ENCODE results near the gene PRKAG2.
"Not testable (repeated sequence)": the region's sequence is repeated elsewhere in the genome, so short reads cannot be mapped to it uniquely, and the experiment has no call there.

The PRKAG2 gene

DNA sequence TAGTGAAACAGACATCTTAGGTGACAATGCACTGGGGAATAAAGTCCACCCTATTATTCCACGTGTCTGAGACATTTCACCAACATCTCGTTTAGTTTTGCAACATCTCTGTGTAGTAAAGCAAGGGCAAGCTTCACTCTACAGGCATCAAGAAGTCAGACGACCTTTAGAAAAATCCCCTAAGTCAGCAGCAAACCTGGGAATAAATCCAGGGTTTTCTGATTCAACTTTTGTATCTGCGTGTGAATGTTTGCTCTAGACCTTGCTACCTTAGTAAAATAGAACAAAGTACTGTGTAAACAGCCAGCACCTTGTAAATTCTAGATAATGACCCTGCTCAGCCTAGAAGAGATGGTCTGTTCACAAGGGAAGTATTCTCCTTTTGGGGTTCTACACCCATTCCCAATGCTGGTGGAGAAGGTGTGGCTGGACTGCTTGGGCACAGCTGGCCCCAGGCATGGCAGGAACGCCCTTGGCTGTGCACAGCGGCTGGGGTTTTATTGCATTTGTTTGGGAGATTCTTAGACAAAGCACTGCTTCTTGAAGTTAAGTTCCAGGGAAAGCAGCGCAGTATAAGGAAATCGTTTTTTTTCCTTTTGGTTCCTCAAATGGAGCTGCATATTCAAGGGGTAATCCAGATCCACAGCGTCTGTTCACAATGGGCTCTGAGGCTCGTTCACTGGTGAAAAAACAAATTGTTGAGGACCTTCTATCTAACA lies 41.0 kb upstream of the PRKAG2 start:
- H3K36me3 ChIP-seq (ENCODE audit: control insufficient read depth, insufficient read depth, low read length) = no peaks in the 10 kb centered on the region
- H3K27me3 ChIP-seq (ENCODE audit: control insufficient read depth, insufficient read depth, low read length) = no peaks in the 10 kb centered on the region
- H3K4me1 ChIP-seq (ENCODE audit: control insufficient read depth, insufficient read depth, low read length) = no peaks in the 10 kb centered on the region
- no peak overlapping the region for H3K9ac ChIP-seq (ENCODE audit: low read length)
- H3K9me3 ChIP-seq (ENCODE audit: control insufficient read depth, insufficient read depth, low read depth, low read length) = peaks cover 5% of the 10 kb centered on the region; the same call in 1 of the 2 replicates
- H3K27ac ChIP-seq (ENCODE audit: low read depth, low read length) = no peak overlapping the region
- H3K4me3 ChIP-seq (ENCODE audit: low read depth, low read length) = no peak overlapping the region

DNA sequence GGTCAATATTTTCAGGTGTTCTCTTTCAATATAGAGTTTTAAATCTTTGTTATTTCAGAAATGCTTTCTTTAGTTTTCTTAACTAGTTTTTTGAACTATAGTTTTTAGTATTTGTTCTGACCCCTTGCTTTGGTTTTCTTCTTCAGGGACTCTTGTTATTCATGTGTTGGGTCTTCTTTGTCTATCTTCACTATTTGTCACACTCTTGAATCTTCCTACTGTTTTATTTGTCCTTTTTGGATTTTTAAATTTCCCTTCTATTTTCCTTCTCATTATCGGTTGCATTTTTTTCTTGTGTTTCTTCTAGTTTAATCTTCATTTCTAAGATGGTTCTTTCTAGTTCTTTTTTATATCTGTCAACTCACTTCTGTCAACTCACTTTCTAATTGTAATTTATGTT lies 37.1 kb upstream of the PRKAG2 start:
- H3K4me1 ChIP-seq (ENCODE audit: control insufficient read depth, insufficient read depth, low read length) = no peaks in the 10 kb centered on the region
- no peak overlapping the region for H3K27ac ChIP-seq (ENCODE audit: low read depth, low read length)
- H3K9me3 ChIP-seq (ENCODE audit: control insufficient read depth, insufficient read depth, low read depth, low read length) = peaks cover 5% of the 10 kb centered on the region; the same call in 1 of the 2 replicates
- H3K9ac ChIP-seq (ENCODE audit: low read length) = no peak overlapping the region
- H3K4me3 ChIP-seq (ENCODE audit: low read depth, low read length) = no peak overlapping the region
- no peaks in the 10 kb centered on the region for H3K36me3 ChIP-seq (ENCODE audit: control insufficient read depth, insufficient read depth, low read length)
- H3K27me3 ChIP-seq (ENCODE audit: control insufficient read depth, insufficient read depth, low read length) = no peaks in the 10 kb centered on the region

DNA sequence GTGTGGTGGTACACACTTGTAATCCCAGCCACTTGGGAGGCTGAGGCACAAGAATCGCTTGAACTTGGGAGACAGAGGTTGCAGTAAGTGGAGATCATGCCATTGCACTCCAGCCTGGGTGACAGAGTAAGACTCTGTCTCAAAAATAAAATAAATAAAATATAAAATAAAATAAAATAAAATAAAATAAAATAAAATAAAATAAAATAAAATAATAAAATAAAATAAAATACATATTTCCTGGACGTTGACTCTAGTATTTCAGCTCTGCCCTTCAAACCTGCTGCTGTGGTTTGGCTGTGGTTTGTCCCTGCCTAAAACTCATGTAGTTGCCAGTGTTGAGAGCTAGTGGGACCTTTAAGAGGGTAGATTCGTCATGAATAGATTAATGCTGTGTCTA lies 33.7 kb upstream of the PRKAG2 start:
- not testable (repeated sequence) for H3K27me3 ChIP-seq (ENCODE audit: control insufficient read depth, insufficient read depth, low read length); H3K27ac ChIP-seq (ENCODE audit: low read depth, low read length); H3K4me3 ChIP-seq (ENCODE audit: low read depth, low read length); H3K4me1 ChIP-seq (ENCODE audit: control insufficient read depth, insufficient read depth, low read length); H3K36me3 ChIP-seq (ENCODE audit: control insufficient read depth, insufficient read depth, low read length); H3K9me3 ChIP-seq (ENCODE audit: control insufficient read depth, insufficient read depth, low read depth, low read length); H3K9ac ChIP-seq (ENCODE audit: low read length)

DNA sequence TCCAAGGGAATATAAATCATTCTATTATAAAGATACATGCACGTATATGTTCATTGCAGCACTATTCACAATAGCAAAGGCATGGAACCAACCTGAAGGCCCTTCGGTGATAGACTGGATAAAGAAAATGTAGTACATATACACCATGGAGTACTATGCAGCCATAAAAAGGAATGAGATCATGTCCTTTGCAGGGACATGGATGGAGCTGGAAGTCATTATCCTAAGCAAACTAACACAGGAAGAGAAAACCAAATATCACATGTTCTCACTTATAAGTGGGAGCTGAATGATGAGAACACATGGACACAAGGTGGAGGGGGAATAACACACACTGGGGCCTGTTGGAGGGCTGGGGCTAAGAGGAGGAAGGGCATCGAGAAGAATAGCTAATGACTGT lies 30.2 kb upstream of the PRKAG2 start:
- not testable (repeated sequence) for H3K36me3 ChIP-seq (ENCODE audit: control insufficient read depth, insufficient read depth, low read length); H3K27ac ChIP-seq (ENCODE audit: low read depth, low read length); H3K9me3 ChIP-seq (ENCODE audit: control insufficient read depth, insufficient read depth, low read depth, low read length); H3K9ac ChIP-seq (ENCODE audit: low read length); H3K4me3 ChIP-seq (ENCODE audit: low read depth, low read length); H3K27me3 ChIP-seq (ENCODE audit: control insufficient read depth, insufficient read depth, low read length); H3K4me1 ChIP-seq (ENCODE audit: control insufficient read depth, insufficient read depth, low read length)

DNA sequence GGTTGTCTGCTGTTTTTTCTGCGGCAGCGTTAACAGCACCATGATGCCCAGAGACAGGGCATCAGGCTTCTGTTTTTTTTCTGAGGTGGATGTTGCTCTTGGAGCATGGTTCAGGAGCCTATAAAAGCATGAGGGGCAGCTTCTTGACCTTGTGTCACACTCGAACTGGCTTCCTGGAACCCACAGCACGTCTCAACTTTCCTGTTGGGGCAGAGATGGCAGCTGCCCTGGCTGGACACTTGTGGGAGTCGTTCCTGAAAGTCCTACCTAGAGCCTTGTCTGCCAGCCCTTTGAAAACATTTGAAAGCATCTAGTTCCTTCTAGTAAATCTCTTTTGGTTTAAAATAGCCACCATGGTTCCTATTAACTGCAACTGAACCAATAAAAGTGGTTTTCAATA lies 28.9 kb upstream of the PRKAG2 start:
- Histone ChIP-seq H3K9ac (ENCODE audit: low read length) (no peak overlapping the region), H3K27me3 (ENCODE audit: control insufficient read depth, insufficient read depth, low read length) (0 out of 2 replicates have a peak, but pooled peaks cover 1% of the 10 kb centered on the region), H3K27ac (ENCODE audit: low read depth, low read length) (no peak overlapping the region), H3K4me3 (ENCODE audit: low read depth, low read length) (no peak overlapping the region), H3K36me3 (ENCODE audit: control insufficient read depth, insufficient read depth, low read length) (no peaks in the 10 kb centered on the region), H3K4me1 (ENCODE audit: control insufficient read depth, insufficient read depth, low read length) (no peaks in the 10 kb centered on the region), H3K9me3 (ENCODE audit: control insufficient read depth, insufficient read depth, low read depth, low read length) (no peaks in the 10 kb centered on the region)

DNA sequence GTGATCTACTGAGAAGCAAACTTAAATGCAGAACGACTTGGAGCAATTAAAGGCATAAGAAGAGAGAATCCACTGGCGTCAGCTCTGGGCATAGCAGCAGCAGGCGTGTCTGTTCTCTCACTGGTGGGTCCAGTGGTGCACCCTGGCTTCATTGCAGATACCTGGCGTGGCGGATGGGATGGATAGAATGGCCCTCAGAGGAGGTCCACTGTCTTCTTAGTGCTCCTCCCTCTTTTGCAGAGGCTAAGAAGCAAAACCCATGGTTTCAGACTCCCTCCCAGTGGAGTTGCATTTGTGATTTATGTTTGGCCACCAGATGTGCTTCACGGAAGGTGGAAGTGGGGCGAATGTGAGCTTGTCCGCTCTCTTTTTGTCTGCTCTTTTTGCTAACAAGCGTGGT lies 28.4 kb upstream of the PRKAG2 start:
- H3K9ac ChIP-seq (ENCODE audit: low read length) = no peak overlapping the region
- H3K27ac ChIP-seq (ENCODE audit: low read depth, low read length) = no peak overlapping the region
- no peak overlapping the region for H3K4me3 ChIP-seq (ENCODE audit: low read depth, low read length)
- H3K27me3 ChIP-seq (ENCODE audit: control insufficient read depth, insufficient read depth, low read length) = 0 out of 2 replicates have a peak, but pooled peaks cover 3% of the 10 kb centered on the region
- H3K4me1 ChIP-seq (ENCODE audit: control insufficient read depth, insufficient read depth, low read length) = no peaks in the 10 kb centered on the region
- H3K9me3 ChIP-seq (ENCODE audit: control insufficient read depth, insufficient read depth, low read depth, low read length) = no peaks in the 10 kb centered on the region
- no peaks in the 10 kb centered on the region for H3K36me3 ChIP-seq (ENCODE audit: control insufficient read depth, insufficient read depth, low read length)

DNA sequence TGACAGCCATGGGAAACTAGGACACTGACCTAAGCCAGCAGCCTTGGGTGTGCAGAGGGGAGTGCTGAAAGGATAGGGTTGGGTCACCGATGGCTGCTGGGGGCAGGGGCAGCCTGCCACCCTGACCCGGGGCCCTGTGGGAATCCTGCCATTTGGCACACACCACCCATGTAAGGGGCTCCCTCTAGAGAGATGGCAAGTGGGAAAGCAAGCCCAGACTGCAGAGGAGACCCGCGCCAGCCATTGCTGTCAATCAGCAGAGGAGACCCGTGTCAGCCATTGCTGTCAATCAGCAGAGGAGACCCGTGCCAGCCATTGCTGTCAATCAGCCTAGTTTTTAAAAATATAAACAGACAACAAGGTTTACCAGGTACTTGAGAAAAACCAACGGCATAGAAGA lies 27.4 kb upstream of the PRKAG2 start:
- Histone ChIP-seq H3K9ac (ENCODE audit: low read length) (no peak overlapping the region), H3K36me3 (ENCODE audit: control insufficient read depth, insufficient read depth, low read length) (no peaks in the 10 kb centered on the region), H3K4me1 (ENCODE audit: control insufficient read depth, insufficient read depth, low read length) (no peaks in the 10 kb centered on the region), H3K9me3 (ENCODE audit: control insufficient read depth, insufficient read depth, low read depth, low read length) (no peaks in the 10 kb centered on the region), H3K27me3 (ENCODE audit: control insufficient read depth, insufficient read depth, low read length) (0 out of 2 replicates have a peak, but pooled peaks cover 3% of the 10 kb centered on the region), H3K4me3 (ENCODE audit: low read depth, low read length) (no peak overlapping the region), H3K27ac (ENCODE audit: low read depth, low read length) (no peak overlapping the region)

DNA sequence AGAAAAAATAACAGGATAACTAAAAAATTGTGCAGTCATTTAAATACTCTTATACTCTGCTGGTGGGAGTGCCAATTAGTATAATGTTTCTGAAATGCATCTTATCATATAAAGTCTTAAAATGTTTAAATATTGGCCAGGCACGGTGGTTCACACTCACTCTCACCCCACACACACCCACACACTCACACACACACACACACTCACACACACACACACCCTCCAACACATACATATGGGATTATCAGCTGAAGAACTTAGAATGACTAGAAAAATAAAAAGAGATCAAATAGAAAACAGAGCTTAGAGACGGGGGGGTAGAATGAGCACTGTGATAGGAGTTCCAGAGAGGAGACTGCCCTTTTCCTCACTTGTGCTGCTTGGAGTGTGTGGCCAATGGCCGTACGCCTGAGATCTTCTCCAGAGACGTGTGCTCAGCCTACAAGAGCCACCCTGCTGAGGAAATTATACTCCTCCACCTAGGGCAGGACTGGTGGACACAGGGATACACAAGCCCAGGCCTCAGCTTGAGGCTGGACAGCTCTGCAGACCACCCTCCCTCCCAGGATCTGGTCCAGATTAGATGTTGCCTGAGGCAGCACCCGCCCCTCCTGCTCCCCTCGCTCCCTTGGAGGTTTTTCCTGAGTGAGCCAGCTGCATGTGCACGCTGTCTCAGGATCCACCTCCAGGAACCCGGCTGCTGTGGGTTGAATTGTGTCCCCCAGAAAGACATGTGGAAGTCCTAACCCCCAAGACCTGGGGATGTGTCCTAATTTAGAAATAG lies 26.5 kb upstream of the PRKAG2 start:
- H3K4me3 ChIP-seq (ENCODE audit: low read depth, low read length) = no peak overlapping the region
- H3K27ac ChIP-seq (ENCODE audit: low read depth, low read length) = no peak overlapping the region
- no peak overlapping the region for H3K9ac ChIP-seq (ENCODE audit: low read length)
- no peaks in the 10 kb centered on the region for H3K9me3 ChIP-seq (ENCODE audit: control insufficient read depth, insufficient read depth, low read depth, low read length)
- no peaks in the 10 kb centered on the region for H3K4me1 ChIP-seq (ENCODE audit: control insufficient read depth, insufficient read depth, low read length)
- 0 out of 2 replicates have a peak, but pooled peaks cover 3% of the 10 kb centered on the region for H3K27me3 ChIP-seq (ENCODE audit: control insufficient read depth, insufficient read depth, low read length)
- no peaks in the 10 kb centered on the region for H3K36me3 ChIP-seq (ENCODE audit: control insufficient read depth, insufficient read depth, low read length)

DNA sequence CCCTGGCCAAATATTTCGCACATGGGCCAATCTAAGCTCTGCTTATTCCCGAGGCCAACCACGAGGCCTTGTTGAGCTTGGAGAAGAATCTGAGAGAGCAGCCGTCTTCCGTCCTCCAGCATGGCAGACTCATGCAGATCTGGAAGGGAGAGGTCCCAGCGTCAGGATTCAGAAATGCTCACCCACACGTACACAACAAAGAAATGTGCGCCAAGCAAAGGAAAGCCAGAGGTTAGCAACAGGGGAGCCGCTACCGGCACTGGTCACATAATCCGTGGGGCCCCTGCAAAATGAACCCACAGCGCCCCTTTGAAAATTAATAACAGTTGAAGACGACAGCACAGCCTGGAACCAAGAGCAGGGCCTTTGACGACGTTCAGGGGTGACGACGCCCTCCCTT lies 25.4 kb upstream of the PRKAG2 start:
- Histone ChIP-seq H3K4me3 (ENCODE audit: low read depth, low read length) (no peak overlapping the region), H3K4me1 (ENCODE audit: control insufficient read depth, insufficient read depth, low read length) (peaks cover 4% of the 10 kb centered on the region), H3K9ac (ENCODE audit: low read length) (no peak overlapping the region), H3K27ac (ENCODE audit: low read depth, low read length) (no peak overlapping the region), H3K27me3 (ENCODE audit: control insufficient read depth, insufficient read depth, low read length) (0 out of 2 replicates have a peak, but pooled peaks cover 3% of the 10 kb centered on the region), H3K36me3 (ENCODE audit: control insufficient read depth, insufficient read depth, low read length) (no peaks in the 10 kb centered on the region), H3K9me3 (ENCODE audit: control insufficient read depth, insufficient read depth, low read depth, low read length) (no peaks in the 10 kb centered on the region)

DNA sequence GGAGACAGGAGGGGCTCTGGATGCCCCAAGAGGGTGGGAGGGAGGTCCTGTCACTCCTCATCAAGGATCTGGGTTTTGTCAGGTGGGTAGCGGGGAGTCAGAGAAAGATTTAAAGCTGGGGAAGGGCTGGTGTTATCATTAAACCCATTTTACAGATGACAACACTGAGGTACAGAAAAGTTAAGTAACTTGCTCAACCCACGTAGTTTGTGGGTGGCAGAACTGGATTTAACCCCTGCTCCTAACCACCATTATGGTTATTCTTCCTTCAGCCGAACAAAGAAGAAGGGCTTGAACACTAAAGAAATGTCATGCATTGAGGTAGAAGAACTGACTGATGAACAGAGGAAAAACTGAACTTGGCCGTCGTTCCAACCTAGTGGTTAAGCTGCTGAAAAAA lies 24.9 kb upstream of the PRKAG2 start:
- Histone ChIP-seq H3K4me1 (ENCODE audit: control insufficient read depth, insufficient read depth, low read length) (peaks cover 8% of the 10 kb centered on the region), H3K36me3 (ENCODE audit: control insufficient read depth, insufficient read depth, low read length) (no peaks in the 10 kb centered on the region), H3K9ac (ENCODE audit: low read length) (no peak overlapping the region), H3K27me3 (ENCODE audit: control insufficient read depth, insufficient read depth, low read length) (0 out of 2 replicates have a peak, but pooled peaks cover 3% of the 10 kb centered on the region), H3K9me3 (ENCODE audit: control insufficient read depth, insufficient read depth, low read depth, low read length) (no peaks in the 10 kb centered on the region), H3K27ac (ENCODE audit: low read depth, low read length) (no peak overlapping the region), H3K4me3 (ENCODE audit: low read depth, low read length) (no peak overlapping the region)

DNA sequence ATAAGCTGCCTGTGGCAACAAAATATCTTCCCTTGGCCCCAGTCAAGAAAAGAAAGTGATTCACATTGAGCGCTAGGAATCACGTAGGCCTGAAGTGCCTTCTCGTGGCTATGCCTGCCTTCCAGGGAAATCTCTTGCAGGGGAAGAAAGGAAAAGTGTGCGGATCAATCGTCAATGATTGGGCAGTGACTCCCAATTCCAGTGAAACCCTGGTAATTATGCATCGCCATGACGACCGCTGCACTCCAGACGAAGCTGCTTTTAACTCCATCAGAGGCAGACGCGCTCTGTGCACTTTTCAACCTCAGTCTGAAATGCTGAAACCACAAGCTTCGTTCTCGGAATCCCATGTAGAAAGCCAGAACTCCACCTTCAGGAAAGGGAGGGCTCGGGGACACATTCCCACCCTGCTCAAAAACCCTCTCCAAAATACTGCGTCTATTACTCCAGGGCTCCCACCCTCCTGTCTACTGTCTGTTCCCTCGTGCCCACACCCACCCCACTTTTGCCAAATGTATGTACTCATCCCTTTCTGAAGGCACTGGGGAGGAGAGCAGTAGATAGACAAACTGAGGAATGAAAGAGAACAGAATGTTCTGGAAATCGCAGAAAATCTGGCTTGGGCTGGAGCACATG lies 24.2 kb upstream of the PRKAG2 start:
- Histone ChIP-seq H3K9ac (ENCODE audit: low read length) (no peak overlapping the region), H3K27me3 (ENCODE audit: control insufficient read depth, insufficient read depth, low read length) (0 out of 2 replicates have a peak, but pooled peaks cover 3% of the 10 kb centered on the region), H3K36me3 (ENCODE audit: control insufficient read depth, insufficient read depth, low read length) (no peaks in the 10 kb centered on the region), H3K9me3 (ENCODE audit: control insufficient read depth, insufficient read depth, low read depth, low read length) (no peaks in the 10 kb centered on the region), H3K4me1 (ENCODE audit: control insufficient read depth, insufficient read depth, low read length) (peaks cover 10% of the 10 kb centered on the region), H3K27ac (ENCODE audit: low read depth, low read length) (no peak overlapping the region), H3K4me3 (ENCODE audit: low read depth, low read length) (no peak overlapping the region)
